ENCODE data around the gene PROK1. TPM values are rescaled to one million over a fixed set of nuclear protein-coding genes. Genes with fewer than 3 reads are reported as not detected.

Gene PROK1
- total RNA-seq, 2 donors from 2014 or later, result 0.21 TPM; not detected in 1

DNA sequence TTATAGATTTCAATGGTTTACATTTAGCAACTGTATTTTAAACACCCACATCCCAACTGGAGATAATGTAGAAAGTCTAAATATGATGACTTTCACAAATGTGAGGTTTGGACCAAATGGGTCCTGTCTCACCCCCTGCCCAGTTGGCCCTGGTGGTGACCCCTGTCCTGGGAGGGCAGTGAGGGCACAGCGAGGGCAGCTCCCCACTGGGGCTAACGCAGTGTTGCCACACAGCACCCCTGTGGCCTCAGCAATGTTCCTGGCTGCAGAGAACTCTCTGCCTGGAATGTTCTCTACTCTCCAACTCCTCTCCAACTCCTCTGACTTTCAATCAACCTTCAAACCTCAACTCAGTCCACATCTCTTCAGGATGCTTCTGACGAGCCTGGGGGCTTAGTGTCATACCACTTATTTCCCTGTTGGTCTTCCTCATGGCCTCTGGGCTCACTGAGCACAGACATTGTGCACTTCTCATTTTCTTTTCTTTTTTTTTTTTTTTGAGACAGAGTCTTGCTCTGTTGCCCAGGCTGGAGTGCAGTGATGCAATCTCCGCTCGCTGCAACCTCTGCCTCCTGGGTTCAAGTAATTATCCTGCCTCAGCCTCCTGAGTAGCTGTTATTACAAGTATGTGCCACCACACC, 42.2 kb downstream of the PROK1 start:
- no peak overlapping the region for H3K27ac Mint-ChIP-seq
- no peaks in the 10 kb centered on the region for H3K9me3 Mint-ChIP-seq
- no peaks in the 10 kb centered on the region for H3K4me1 Mint-ChIP-seq (ENCODE audit: low read depth in 2 of 2)
- ATAC-seq (no peak), DNase-seq (ENCODE audit: low spot score) (no peak)
- H3K4me3 Mint-ChIP-seq, result no peak overlapping the region
- no peaks in the 10 kb centered on the region for H3K36me3 Mint-ChIP-seq
- H3K27me3 Mint-ChIP-seq, result no peaks in the 10 kb centered on the region

DNA sequence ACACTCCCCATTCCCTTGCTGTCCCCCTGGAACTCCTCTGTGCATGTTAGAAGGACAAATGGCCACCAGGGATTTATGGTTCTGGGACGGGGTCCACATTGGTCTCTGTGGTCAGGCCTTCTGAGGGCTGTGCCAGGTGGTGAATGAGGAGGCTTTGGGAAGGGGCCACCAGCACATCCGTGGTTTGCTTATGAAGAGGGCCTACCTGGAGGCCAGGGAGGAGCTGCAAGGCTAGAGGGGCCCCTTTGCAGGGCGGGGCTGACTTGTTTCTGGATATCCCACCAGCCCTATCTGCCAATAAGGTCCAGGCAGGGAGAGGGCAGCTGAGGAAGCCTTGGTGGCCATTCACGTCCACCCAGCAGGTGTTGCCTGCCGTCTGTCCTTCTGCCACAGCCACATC, 43.1 kb downstream of the PROK1 start:
- Mint-ChIP-seq H3K27me3 (no peaks in the 10 kb centered on the region), H3K4me1 (ENCODE audit: low read depth in 2 of 2) (no peaks in the 10 kb centered on the region), H3K4me3 (no peak overlapping the region), H3K9me3 (no peaks in the 10 kb centered on the region), H3K36me3 (no peaks in the 10 kb centered on the region), H3K27ac (no peak overlapping the region)
- DNase-seq (ENCODE audit: low spot score) (no peak), ATAC-seq (no peak)

DNA sequence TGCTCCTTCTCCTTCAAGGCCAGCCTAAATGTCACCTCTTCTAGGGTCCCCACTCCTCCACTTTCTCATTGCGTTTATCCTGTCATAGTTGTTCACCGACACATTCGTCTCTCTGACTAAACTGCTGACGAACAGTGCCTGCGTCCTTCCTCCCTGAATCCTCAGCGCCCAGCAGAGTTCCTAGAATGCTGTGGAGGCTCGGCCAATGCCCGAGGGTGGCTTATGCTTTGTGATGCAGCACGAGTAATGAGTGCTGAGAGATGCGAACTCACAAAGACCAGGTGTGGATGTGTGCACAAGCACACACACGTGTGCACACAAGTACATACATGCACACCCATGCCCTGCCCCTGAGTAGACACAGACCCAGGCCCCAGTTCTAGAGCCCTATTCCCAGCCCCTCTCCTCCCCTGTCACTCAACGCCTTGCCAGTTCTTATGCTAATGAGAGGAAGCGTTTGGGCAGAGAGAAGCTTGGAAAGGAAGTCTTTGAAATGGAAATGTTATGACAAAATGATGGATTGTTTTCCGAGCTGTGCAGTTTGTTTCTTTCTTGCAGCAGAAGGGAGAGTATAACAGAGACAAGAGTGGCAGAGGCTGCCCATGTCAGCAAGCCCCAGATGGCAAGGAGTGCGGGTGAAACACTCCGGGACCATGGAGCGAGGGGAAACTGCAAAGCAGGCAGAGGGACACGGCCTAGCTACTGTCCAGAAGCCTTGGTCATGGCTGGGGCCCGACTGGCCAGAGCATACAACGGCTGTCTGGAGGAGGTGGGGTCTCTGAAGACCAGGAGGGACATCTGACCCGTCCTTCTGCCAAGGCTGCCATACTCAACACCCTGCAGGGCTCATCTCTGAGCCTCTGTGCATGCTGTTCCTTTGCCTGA, 43.8 kb downstream of the PROK1 start:
- Mint-ChIP-seq H3K4me3 (no peak overlapping the region), H3K36me3 (no peaks in the 10 kb centered on the region), H3K27me3 (no peaks in the 10 kb centered on the region), H3K27ac (no peak overlapping the region), H3K4me1 (ENCODE audit: low read depth in 2 of 2) (no peaks in the 10 kb centered on the region), H3K9me3 (no peaks in the 10 kb centered on the region)
- DNase-seq (ENCODE audit: low spot score), result no peak
- no peak for ATAC-seq

DNA sequence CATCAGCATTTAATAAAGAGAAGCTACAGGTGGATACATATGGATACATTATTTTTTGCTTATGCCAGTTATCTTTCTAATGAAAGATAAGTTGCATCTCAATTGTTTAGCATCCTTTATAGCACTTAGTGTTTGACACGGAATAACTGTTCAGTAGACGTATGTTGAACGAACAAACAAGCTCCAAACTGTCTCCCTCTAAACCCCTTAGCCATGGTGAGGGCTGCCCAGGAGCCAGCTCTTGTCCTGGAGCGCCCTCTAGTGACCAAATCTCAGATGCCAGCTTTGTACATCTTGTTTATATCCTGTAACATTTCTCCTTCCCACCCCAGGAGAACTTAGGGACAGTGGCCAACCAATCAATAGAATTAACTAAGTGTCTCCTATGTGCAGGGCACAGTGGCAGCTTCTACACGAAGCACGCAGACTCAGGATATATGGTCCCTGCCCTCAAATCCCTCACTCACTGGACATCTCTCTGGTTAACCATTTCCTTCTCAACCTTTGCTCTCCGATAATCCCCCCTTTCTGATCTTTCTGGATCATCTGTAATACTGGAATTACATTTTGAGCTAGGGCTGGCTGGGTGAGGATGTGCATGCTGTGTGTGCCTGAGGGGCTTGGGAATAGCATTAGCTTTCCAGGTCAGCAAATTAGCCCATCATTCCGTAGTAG, 45.1 kb downstream of the PROK1 start:
- Mint-ChIP-seq H3K9me3 (no peaks in the 10 kb centered on the region), H3K4me1 (ENCODE audit: low read depth in 2 of 2) (no peaks in the 10 kb centered on the region), H3K36me3 (no peaks in the 10 kb centered on the region), H3K4me3 (no peak overlapping the region), H3K27ac (no peak overlapping the region), H3K27me3 (peaks cover 0 to 7% of the 10 kb centered on the region in 2 donors)
- peak; percentile 71 for DNase-seq (ENCODE audit: low spot score)
- peak; percentile 51 to 71 for ATAC-seq

DNA sequence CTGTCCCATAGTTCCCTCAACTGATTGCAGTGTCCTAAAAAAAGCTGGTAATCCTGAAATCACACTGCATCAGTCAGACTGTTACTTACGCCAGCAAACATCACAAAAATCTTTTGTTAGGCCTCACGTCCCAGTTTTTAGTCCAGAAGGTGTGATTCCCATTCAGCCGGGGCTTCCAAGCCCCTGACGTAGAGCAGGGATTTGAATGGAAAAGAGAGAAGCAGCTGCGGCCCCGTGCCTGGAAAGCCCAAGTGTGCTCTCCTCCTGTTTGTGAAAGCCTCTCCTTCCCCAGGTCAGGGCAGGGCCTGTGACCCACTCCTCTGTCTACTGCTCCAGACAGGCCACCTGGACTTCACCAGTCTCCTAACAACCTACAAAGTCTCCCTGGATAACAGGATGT, 47.3 kb downstream of the PROK1 start:
- no peak for DNase-seq (ENCODE audit: low spot score)
- Mint-ChIP-seq H3K9me3 (no peaks in the 10 kb centered on the region), H3K4me3 (no peak overlapping the region), H3K27ac (no peak overlapping the region), H3K4me1 (ENCODE audit: low read depth in 2 of 2) (no peaks in the 10 kb centered on the region), H3K36me3 (no peaks in the 10 kb centered on the region), H3K27me3 (peaks cover 6 to 17% of the 10 kb centered on the region in 2 donors)
- ATAC-seq, result no peak

DNA sequence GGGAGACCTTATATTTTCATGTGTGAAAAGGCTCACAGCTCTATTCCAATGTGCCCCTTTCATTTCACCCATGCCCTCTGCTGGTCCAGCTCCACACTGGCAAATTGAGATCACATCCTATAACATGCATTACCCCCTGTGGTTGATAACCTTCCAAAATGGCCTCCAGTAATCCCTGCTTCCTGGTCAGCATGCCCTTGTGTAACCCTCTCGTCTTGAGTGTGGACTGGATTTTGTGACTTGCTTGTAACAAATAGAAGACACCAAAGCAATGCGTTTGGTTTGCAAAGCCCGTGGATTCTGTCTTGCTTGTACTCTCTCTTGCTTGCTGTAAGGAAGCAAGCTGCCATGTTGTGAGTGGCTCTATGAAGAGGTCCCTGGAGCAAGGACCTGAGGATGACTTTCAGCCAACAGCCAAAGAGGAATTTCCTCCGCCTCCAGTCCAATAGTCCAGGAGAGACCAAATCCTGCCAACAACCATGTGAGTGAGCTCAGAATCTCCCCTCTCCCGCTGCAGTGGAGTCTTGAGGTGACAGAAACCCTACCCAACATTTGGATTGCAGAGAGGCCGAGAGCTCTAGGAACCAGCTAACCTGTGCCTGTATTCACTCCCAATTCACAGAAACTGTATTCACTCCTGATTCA, 50.7 kb downstream of the PROK1 start:
- Mint-ChIP-seq H3K36me3 (no peaks in the 10 kb centered on the region), H3K27ac (no peak overlapping the region), H3K4me3 (no peak overlapping the region), H3K27me3 (peaks cover 6 to 17% of the 10 kb centered on the region in 2 donors), H3K9me3 (no peaks in the 10 kb centered on the region), H3K4me1 (ENCODE audit: low read depth in 2 of 2) (no peaks in the 10 kb centered on the region)
- no peak for DNase-seq (ENCODE audit: low spot score)
- ATAC-seq, result no peak

DNA sequence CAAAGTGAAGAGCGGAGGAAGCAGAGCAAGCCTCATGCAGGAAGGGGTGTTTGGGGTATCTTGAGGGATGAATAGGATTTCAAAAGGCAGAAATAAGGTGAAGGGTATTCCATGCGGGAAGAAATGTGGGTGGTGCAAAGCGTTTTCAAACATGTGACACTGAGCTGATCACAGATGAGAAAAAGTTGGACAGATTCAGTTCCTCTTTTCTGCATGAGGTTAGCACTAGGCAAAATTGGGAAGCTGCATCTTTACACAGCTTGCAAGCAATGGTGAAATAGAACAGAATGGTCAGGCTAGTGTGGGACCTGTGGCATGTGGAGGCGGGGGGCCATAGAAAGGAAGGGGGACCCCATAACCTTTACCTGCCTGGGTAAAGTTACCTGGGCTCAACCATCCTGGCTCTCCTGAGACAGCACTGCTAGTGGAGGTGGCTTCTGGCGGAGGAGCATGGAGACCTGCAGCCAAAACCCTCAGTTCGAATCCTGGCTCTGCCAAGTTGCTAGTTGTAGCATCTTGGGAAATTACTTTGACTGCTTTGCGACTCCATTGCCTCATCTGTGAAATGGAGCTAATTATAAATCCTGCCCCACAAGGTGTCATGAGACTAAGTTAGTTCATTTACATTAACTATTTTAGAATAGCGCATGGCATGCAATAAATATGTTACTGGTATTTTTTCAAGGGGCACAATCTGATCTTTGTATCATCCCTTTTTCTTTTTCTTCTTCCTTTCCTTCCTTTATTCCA, 51.6 kb downstream of the PROK1 start:
- no peak overlapping the region for H3K4me3 Mint-ChIP-seq
- no peak for ATAC-seq
- no peak overlapping the region for H3K27ac Mint-ChIP-seq
- H3K4me1 Mint-ChIP-seq (ENCODE audit: low read depth in 2 of 2), result no peaks in the 10 kb centered on the region
- no peaks in the 10 kb centered on the region for H3K36me3 Mint-ChIP-seq
- H3K9me3 Mint-ChIP-seq, result no peaks in the 10 kb centered on the region
- peaks cover 8 to 26% of the 10 kb centered on the region in 2 donors for H3K27me3 Mint-ChIP-seq
- DNase-seq (ENCODE audit: low spot score), result no peak

DNA sequence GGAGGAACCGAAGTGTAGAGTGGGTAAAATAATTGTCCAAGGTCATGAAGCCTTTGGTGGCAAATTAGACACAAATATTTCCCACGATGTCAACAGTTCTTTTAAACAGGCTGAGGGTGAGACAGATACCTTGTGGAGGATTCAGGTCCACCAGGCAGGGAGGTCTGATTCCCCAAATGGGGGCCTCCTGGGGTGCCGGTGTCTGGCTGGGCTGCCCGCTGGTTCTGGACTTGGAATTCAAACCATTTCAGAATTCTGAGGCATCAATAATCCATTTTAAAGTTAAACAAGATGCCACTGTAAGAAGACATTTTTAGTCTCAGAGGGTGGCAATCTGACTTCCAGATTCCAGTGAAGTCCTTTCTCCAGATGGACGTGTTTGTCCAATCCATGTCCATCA, 52.5 kb downstream of the PROK1 start:
- Mint-ChIP-seq H3K27me3 (peaks cover 8 to 27% of the 10 kb centered on the region in 2 donors), H3K27ac (no peak overlapping the region)
- ATAC-seq, result no peak

DNA sequence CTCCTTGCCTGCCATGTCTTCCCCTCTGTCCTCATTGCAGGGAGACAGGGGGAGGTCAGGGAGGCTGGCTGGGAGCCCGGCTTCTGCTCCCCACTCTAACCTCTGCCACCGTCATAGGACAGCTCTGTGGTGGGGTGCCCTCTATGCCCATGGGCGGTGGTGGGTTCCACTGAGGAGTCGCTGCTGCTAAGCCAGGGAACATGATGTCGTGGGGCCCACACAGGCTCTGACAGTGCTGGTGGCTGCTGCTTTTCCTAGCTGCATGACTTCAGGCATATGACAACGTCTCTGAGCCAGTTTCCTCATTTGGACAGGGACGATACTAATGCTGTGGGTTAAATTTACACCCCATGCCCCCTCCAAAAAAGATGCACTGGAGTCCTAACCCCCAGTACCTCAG, 53.3 kb downstream of the PROK1 start:
- Mint-ChIP-seq H3K27me3 (peaks cover 8 to 27% of the 10 kb centered on the region in 2 donors), H3K4me3 (no peak overlapping the region)

More for the DNA sequence above, 52.5 kb downstream of the PROK1 start:
- no peaks in the 10 kb centered on the region for H3K9me3 Mint-ChIP-seq
- H3K4me3 Mint-ChIP-seq, result no peak overlapping the region
- H3K4me1 Mint-ChIP-seq (ENCODE audit: low read depth in 2 of 2), result no peaks in the 10 kb centered on the region
- no peaks in the 10 kb centered on the region for H3K36me3 Mint-ChIP-seq
- DNase-seq (ENCODE audit: low spot score), result no peak

DNA sequence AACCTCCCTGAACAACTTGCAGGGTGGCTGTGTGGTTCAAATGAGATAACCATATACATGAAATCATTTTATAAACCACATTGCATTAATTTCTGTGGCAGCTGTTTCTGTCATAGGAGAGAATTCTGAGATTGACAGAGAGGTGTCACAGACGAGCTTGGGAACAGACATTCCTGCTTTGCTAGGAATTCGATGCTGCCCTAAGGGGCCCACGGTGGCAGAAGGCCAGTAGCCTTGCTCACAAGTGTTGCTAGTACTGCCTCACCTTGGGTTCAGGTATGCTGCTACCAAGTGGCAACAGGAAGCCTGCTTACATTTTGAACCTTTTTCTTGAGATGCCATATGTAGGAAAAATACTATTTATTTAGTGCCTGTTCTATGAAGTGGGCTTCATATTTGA, 54.6 kb downstream of the PROK1 start:
- Mint-ChIP-seq H3K36me3 (no peaks in the 10 kb centered on the region), H3K4me3 (no peak overlapping the region), H3K27ac (no peak overlapping the region), H3K9me3 (no peaks in the 10 kb centered on the region), H3K4me1 (ENCODE audit: low read depth in 2 of 2) (no peaks in the 10 kb centered on the region), H3K27me3 (peaks cover 8 to 20% of the 10 kb centered on the region in 2 donors)
- ATAC-seq, result no peak
- no peak for DNase-seq (ENCODE audit: low spot score)

More for the DNA sequence above, 53.3 kb downstream of the PROK1 start:
- no peak for ATAC-seq
- H3K27ac Mint-ChIP-seq, result no peak overlapping the region
- DNase-seq (ENCODE audit: low spot score), result no peak
- no peaks in the 10 kb centered on the region for H3K4me1 Mint-ChIP-seq (ENCODE audit: low read depth in 2 of 2)
- no peaks in the 10 kb centered on the region for H3K9me3 Mint-ChIP-seq
- no peaks in the 10 kb centered on the region for H3K36me3 Mint-ChIP-seq

DNA sequence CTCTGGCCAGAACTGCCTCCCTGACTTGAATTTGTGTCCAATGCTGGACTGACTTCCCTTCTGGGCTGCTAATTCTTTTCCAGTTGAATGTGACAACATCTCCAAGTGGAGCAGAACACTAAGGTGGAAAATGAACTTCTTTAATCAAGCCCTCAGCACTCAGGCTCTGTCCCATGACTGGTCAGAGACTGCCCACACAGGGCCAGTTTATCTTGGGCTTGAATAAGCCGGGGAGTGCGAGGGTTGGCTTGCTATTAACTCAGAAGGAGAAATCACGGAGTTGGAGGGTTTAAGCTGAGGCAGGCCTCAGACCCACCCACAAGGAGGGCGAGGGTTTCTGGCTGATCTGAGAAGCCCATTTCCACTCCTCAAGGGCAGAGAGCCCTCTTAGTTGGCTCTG, 55.6 kb downstream of the PROK1 start:
- ATAC-seq, result no peak
- H3K27ac Mint-ChIP-seq, result no peak overlapping the region

More for the DNA sequence above, 55.6 kb downstream of the PROK1 start:
- Mint-ChIP-seq H3K36me3 (no peaks in the 10 kb centered on the region), H3K27me3 (peaks cover 11 to 19% of the 10 kb centered on the region in 2 donors), H3K9me3 (no peaks in the 10 kb centered on the region), H3K4me1 (ENCODE audit: low read depth in 2 of 2) (no peaks in the 10 kb centered on the region), H3K4me3 (no peak overlapping the region)
- no peak for DNase-seq (ENCODE audit: low spot score)

Measured in natural killer cell treated with Interleukin-12 subunit alpha and Interleukin-12 subunit beta and Interleukin-15 and Interleukin-18, amount 100 ng/mL, for 72 hours (primary cell).